ENCODE data around the gene VSIG10L. TPM values are rescaled to one million over a fixed set of nuclear protein-coding genes. Genes with fewer than 3 reads are reported as not detected.
A peak's percentile ranks its signal among the peaks of the same experiment; 100 is the strongest.

VSIG10L gene
- total RNA-seq, 2 experiments from 2014 or later, result 0.11 to 0.14 TPM

DNA sequence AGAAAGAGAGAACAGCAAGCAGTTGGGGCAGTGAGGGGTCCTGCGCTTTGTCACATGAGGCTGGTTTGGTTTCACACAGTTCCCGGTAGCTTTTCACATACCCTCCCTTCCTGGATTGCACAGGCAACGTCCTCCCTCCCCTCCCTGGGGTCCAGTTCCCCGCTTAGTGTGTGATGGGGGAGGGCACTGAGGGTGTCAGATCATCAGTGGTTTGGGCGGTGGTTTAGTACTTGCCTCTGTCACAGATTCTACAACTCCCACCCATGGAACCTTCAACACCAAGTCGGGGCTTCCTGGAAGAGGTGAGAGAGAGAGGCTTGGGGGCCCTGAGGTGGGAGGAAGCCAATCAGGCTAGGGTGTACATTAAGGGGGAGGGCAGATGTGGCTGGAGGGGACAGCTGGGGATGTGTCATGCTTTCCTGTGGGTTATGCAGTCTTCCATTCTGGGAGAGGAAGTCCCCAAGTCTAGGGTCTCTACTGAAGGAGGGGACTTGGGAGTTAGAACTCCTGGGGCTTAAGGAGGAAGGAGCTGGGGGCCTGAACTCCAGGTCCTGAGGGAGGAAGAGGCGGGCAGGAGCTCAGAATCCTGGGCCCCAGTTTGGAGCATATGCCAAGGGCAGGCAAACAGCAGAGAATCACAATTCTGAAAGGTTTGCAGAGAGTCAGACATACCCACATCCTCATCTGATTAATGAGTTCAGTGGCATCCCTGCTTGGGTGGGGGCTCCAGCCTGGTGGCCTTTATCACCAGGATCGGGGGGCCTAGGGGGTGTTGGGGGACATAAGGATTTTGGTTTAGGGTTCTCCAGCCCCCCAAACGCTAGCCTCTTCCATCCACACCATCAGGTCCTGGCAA, 30.9 kb upstream of the VSIG10L start, which contains the start of gene NKG7:
NKG7 (minus strand) TSS at position 6 of the 856 bp plus-strand sequence. CDS start 119 bp downstream, outside the sequence.
- H3K4me3 Mint-ChIP-seq, result peak within 1 kb of the TSS; percentile 49
- no peaks in the 10 kb centered on the region for H3K36me3 Mint-ChIP-seq (ENCODE audit: low read depth)
- intact Hi-C loops (cut with DNase I, micrococcal nuclease), result no loop called here
- peak in 10 of 14 experiments; percentile 25 to 92 (median 42) for DNase-seq
- ATAC-seq (ENCODE audit: poor library complexity), result peak; percentile 48
- Histone ChIP-seq H3K4me3 (ENCODE audit: low read length) (peak within 1 kb of the TSS; percentile 45), H3K4me1 (ENCODE audit: insufficient read depth, low read length) (peaks cover 72% of the 10 kb centered on the region), H3K27ac (ENCODE audit: low read depth in 1 of 2, low read length in 2 of 2) (peak within 1 kb of the TSS; percentile 41 to 62), H3K27me3 (ENCODE audit: control insufficient read depth in 1 of 2, insufficient read depth in 2 of 2, low read length in 2 of 2) (no peaks in the 10 kb centered on the region), H3K36me3 (ENCODE audit: insufficient read depth, low read length) (no peaks in the 10 kb centered on the region), H3K9me3 (ENCODE audit: control insufficient read depth in 1 of 2, insufficient read depth in 1 of 2, low read length in 2 of 2) (peaks cover 0 to 7% of the 10 kb centered on the region in 2 experiments)
- no peaks in the 10 kb centered on the region for H3K9me3 Mint-ChIP-seq
- TF ChIP-seq CTCF (IDR thresholded peaks at IDR 0.05), result no peak
- peak within 1 kb of the TSS; percentile 84 for H3K27ac Mint-ChIP-seq
- no peaks in the 10 kb centered on the region for H3K27me3 Mint-ChIP-seq
- peaks cover 69% of the 10 kb centered on the region for H3K4me1 Mint-ChIP-seq (ENCODE audit: low read depth)
- ChIA-PET CTCF (no interaction called here), POLR2A (no interaction called here)

DNA sequence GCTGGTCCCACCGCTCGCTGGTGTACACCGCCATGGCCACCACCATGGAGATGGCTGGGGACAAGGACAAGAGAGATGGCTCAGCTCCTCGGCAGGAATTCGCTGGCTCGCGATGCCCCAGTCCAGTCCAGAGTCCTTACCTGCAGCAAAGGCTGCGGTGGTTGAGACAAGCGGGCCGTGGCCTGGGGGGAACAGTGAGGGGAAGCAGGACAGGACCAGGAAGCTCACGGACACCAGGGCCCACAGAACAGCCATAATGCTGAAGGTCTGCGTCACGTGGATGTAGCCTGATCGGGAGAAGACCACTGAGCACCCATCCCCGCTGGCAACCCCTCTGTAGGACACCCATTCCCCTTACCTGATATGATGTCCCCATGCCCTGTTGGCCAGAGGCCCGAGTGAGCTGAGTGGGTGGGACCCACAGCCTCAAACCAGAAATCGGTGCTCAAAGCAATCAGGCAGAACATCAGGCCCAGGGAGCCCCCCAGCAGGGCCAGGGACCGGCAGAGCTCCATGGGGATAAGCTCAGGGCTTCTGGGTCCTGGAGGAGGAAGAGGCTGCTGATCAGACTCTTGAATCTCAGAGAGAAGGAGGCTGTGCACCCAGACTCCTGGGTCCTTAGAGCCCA, 30.2 kb upstream of the VSIG10L start:
- no peak overlapping the region for H3K4me3 Mint-ChIP-seq
- H3K27ac ChIP-seq (ENCODE audit: low read depth in 1 of 2, low read length in 2 of 2), result peak overlapping the region in 1 of 2 donors; percentile 62

More for the DNA sequence above, 30.2 kb upstream of the VSIG10L start:
- Histone ChIP-seq H3K4me3 (ENCODE audit: low read length) (peak overlapping the region; percentile 45), H3K4me1 (ENCODE audit: insufficient read depth, low read length) (peaks cover 78% of the 10 kb centered on the region), H3K27me3 (ENCODE audit: control insufficient read depth in 1 of 2, insufficient read depth in 2 of 2, low read length in 2 of 2) (no peaks in the 10 kb centered on the region), H3K9me3 (ENCODE audit: control insufficient read depth in 1 of 2, insufficient read depth in 1 of 2, low read length in 2 of 2) (peaks cover 0 to 7% of the 10 kb centered on the region in 2 experiments), H3K36me3 (ENCODE audit: insufficient read depth, low read length) (no peaks in the 10 kb centered on the region)
- Mint-ChIP-seq H3K27ac (peak overlapping the region; percentile 84), H3K4me1 (ENCODE audit: low read depth) (peaks cover 76% of the 10 kb centered on the region), H3K27me3 (no peaks in the 10 kb centered on the region), H3K36me3 (ENCODE audit: low read depth) (no peaks in the 10 kb centered on the region), H3K9me3 (no peaks in the 10 kb centered on the region)
- ATAC-seq (ENCODE audit: poor library complexity), result no peak
- intact Hi-C loops (cut with DNase I, micrococcal nuclease), result no loop called here
- POLR2A ChIA-PET, result no interaction called here
- no peak for DNase-seq
- no peak for TF ChIP-seq CTCF (IDR thresholded peaks at IDR 0.05)
- CTCF ChIA-PET, result no interaction called here

All from CD4-positive, alpha-beta T cell (primary cell).